ENCODE measurements around the gene ABCB4. TPM values are rescaled to one million over a fixed set of nuclear protein-coding genes. Genes with fewer than 3 reads are reported as not detected.

ABCB4 gene
- total RNA-seq, 1 experiment from 2014 or later: not detected

DNA sequence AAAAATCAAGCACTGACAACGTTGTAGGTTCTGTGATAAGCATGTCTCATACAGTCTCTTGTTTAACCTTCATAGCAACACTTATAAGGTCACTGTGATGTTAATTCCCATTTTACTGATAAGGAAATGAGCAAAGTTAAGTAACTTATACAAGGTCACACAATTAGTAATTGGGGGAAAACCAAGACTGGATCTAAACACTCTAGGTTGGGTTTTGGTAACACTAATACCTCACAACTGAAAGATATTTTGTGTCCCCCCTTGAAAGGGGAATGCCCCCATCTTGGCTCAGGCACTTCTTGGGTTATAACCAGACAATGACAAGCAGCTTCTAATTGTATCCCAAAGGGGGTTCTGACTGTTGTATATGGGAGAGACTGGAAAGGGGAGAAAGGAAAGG is 36.0 kb upstream of the ABCB4 start:
- no peaks in the 10 kb centered on the region for H3K9me3 ChIP-seq (ENCODE audit: insufficient read depth, low read depth)
- ChIA-PET CTCF (no interaction called here), POLR2A (ENCODE audit: unreplicated experiment) (no interaction called here)
- no peak overlapping the region for H2AFZ ChIP-seq
- H3K4me1 ChIP-seq (replicated peaks; ENCODE audit: insufficient read depth): no peaks in the 10 kb centered on the region
- intact Hi-C loops (cut with micrococcal nuclease; ENCODE audit: unreplicated experiment): no loop called here
- no peak overlapping the region for H3K27ac ChIP-seq
- H3K9me2 ChIP-seq (ENCODE audit: insufficient read depth): no peaks in the 10 kb centered on the region
- no TSS peak for BruUV-seq (replicated peaks)
- H3K36me3 ChIP-seq (ENCODE audit: low read depth): no peaks in the 10 kb centered on the region
- H3K4me3 ChIP-seq: no peak overlapping the region
- DNase-seq: no peak
- H4K20me1 ChIP-seq (ENCODE audit: insufficient read depth): no peaks in the 10 kb centered on the region
- H3K4me2 ChIP-seq: no peak overlapping the region
- no peaks in the 10 kb centered on the region for H3K79me2 ChIP-seq (ENCODE audit: low read depth)
- no peaks in the 10 kb centered on the region for H3K27me3 ChIP-seq (ENCODE audit: insufficient read depth, low read depth)
- TF ChIP-seq, protein P1, sequence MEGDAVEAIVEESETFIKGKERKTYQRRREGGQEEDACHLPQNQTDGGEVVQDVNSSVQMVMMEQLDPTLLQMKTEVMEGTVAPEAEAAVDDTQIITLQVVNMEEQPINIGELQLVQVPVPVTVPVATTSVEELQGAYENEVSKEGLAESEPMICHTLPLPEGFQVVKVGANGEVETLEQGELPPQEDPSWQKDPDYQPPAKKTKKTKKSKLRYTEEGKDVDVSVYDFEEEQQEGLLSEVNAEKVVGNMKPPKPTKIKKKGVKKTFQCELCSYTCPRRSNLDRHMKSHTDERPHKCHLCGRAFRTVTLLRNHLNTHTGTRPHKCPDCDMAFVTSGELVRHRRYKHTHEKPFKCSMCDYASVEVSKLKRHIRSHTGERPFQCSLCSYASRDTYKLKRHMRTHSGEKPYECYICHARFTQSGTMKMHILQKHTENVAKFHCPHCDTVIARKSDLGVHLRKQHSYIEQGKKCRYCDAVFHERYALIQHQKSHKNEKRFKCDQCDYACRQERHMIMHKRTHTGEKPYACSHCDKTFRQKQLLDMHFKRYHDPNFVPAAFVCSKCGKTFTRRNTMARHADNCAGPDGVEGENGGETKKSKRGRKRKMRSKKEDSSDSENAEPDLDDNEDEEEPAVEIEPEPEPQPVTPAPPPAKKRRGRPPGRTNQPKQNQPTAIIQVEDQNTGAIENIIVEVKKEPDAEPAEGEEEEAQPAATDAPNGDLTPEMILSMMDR (conservative IDR thresholded peaks at IDR 0.05): no peak
- no peak for TF ChIP-seq EZH2 (IDR thresholded peaks at IDR 0.05; ENCODE audit: low read depth)
- no peaks in the 10 kb centered on the region for H3F3A ChIP-seq (ENCODE audit: insufficient read depth, low read depth)

DNA sequence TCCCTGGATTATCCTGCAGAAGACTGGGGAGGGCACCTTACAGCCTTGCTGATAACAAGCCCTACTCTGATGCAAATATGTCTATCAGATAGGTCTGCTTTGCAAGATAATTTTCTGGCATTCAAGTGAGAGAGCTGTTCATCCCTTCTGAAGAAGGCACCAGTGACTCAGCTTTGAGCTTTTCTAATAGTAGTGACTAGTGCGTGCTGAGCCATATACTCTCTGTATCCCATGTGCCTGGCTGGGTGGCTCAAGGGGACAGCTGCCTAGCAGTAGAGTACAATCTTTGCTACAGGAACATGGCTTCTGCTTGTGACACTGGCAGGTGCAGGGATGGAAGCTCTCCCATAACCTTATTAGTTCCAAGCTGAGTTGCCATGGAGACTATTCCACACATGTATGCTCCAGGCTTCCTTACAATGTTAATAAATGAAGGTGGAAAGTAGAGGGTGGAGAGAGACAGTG is 35.0 kb upstream of the ABCB4 start:
- CTCF ChIA-PET: no interaction called here
- no peak overlapping the region for H2AFZ ChIP-seq
- H3K4me2 ChIP-seq: no peak overlapping the region
- no peak for DNase-seq
- no peak overlapping the region for H3K4me3 ChIP-seq
- H3K9me3 ChIP-seq (ENCODE audit: insufficient read depth, low read depth): no peaks in the 10 kb centered on the region
- no peak overlapping the region for H3K27ac ChIP-seq
- no peaks in the 10 kb centered on the region for H3K36me3 ChIP-seq (ENCODE audit: low read depth)
- no peaks in the 10 kb centered on the region for H3K9me2 ChIP-seq (ENCODE audit: insufficient read depth)
- intact Hi-C loops (cut with micrococcal nuclease; ENCODE audit: unreplicated experiment): no loop called here
- H4K20me1 ChIP-seq (ENCODE audit: insufficient read depth): no peaks in the 10 kb centered on the region
- TF ChIP-seq, protein P1 (conservative IDR thresholded peaks at IDR 0.05): no peak
- no peak for TF ChIP-seq EZH2 (IDR thresholded peaks at IDR 0.05; ENCODE audit: low read depth)
- no TSS peak for BruUV-seq (replicated peaks)
- POLR2A ChIA-PET (ENCODE audit: unreplicated experiment): interaction anchor here (0.6 kb wide), 1 partner anchor 44 kb away, joined by 4 read pairs; no protein-coding TSS in a partner anchor
- no peaks in the 10 kb centered on the region for H3K79me2 ChIP-seq (ENCODE audit: low read depth)
- H3K4me1 ChIP-seq (replicated peaks; ENCODE audit: insufficient read depth): no peaks in the 10 kb centered on the region
- H3F3A ChIP-seq (ENCODE audit: insufficient read depth, low read depth): no peaks in the 10 kb centered on the region
- H3K27me3 ChIP-seq (ENCODE audit: insufficient read depth, low read depth): no peaks in the 10 kb centered on the region

DNA sequence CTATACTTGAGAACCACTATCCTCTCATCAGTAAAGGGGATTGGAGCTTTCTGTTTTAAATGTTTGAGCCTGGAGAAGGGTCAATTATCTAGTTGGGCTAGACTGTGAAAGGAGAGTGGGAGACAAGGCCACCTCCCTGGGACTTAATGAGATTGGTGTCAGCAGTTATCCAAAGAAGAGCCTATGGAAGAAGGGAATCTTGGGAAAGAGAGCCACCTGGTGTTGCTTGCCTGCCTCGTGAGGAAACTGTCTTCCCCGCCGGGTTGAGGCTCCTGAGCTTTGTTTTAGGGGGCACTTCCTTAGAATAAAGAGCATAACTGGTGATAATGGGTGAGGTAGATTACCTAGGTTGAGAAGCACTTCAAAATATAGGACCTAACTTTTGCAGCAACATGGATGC is 32.0 kb upstream of the ABCB4 start:
- ChIA-PET CTCF (interaction anchor here (1.5 kb wide), 1 partner anchor 381 kb away, joined by 3 read pairs; no protein-coding TSS in a partner anchor), POLR2A (ENCODE audit: unreplicated experiment) (no interaction called here)
- H3K9me2 ChIP-seq (ENCODE audit: insufficient read depth): no peaks in the 10 kb centered on the region
- intact Hi-C loops (cut with micrococcal nuclease; ENCODE audit: unreplicated experiment): loop anchor here (2.0 to 10.0 kb wide), 3 partner anchors 55 to 289 kb away; partner anchors contain the start of gene RUNDC3B
- no peak overlapping the region for H3K27ac ChIP-seq
- H4K20me1 ChIP-seq (ENCODE audit: insufficient read depth): no peaks in the 10 kb centered on the region
- no peaks in the 10 kb centered on the region for H3K36me3 ChIP-seq (ENCODE audit: low read depth)
- no TSS peak for BruUV-seq (replicated peaks)
- H3K27me3 ChIP-seq (ENCODE audit: insufficient read depth, low read depth): no peaks in the 10 kb centered on the region
- no peaks in the 10 kb centered on the region for H3K9me3 ChIP-seq (ENCODE audit: insufficient read depth, low read depth)
- H3K4me1 ChIP-seq (replicated peaks; ENCODE audit: insufficient read depth): no peaks in the 10 kb centered on the region
- H3K4me3 ChIP-seq: no peak overlapping the region
- no peak overlapping the region; the same call in 1 of the 2 replicates for H2AFZ ChIP-seq
- H3K4me2 ChIP-seq: no peak overlapping the region
- H3F3A ChIP-seq (ENCODE audit: insufficient read depth, low read depth): no peaks in the 10 kb centered on the region
- DNase-seq: no peak
- TF ChIP-seq EZH2 (IDR thresholded peaks at IDR 0.05; ENCODE audit: low read depth): no peak
- TF ChIP-seq, protein P1 (conservative IDR thresholded peaks at IDR 0.05): 0 out of 2 replicates have a peak, but pooled peaks have one; percentile 24
- no peaks in the 10 kb centered on the region for H3K79me2 ChIP-seq (ENCODE audit: low read depth)

All from PC-9 (cell line).